ENCODE measurements around the gene TUBB4A. TPM values are rescaled to one million over a fixed set of nuclear protein-coding genes. Genes with fewer than 3 reads are reported as not detected.

Gene TUBB4A
- total and polyA plus RNA-seq, 9 of the 15 experiments (the other 6 are each of a cell fraction or from before 2014, with no cell fraction given): 0.14 to 7.0 (median 0.75) TPM

- peak; percentile 19; the same call in 1 of the 2 replicates for TF ChIP-seq SMARCE1 (IDR thresholded peaks at IDR 0.05)
- no peak for TF ChIP-seq MTA1 (IDR thresholded peaks at IDR 0.05; ENCODE audit: borderline replicate concordance)
- TF ChIP-seq USF1 (CRISPR knock-in tag; IDR thresholded peaks at IDR 0.05): 0 out of 2 replicates have a peak, but pooled peaks have one; percentile 20
- 0 out of 2 replicates have a peak, but pooled peaks have one; percentile 61 for TF ChIP-seq ZBTB33 (CRISPR knock-in tag; IDR thresholded peaks at IDR 0.05)
- TF ChIP-seq DPF2 (IDR thresholded peaks at IDR 0.05): peak; percentile 52; the same call in 1 of the 2 replicates
- no peak for TF ChIP-seq SIN3A (IDR thresholded peaks at IDR 0.05; ENCODE audit: borderline replicate concordance in 2 of 2, control insufficient read depth in 1 of 2, low read depth in 2 of 2, low read length in 2 of 2)
- TF ChIP-seq SRSF9 (IDR thresholded peaks at IDR 0.05; ENCODE audit: borderline replicate concordance, low read depth, low read length): no peak
- TF ChIP-seq MAZ (CRISPR knock-in tag; conservative IDR thresholded peaks at IDR 0.05 in 1 of 2, IDR thresholded peaks at IDR 0.05 in 1 of 2): peak in 1 of 2 experiments; percentile 13; a peak in 1 of 4 replicates
- no peak for TF ChIP-seq DNMT1 (IDR thresholded peaks at IDR 0.05)
- no peak for TF ChIP-seq FOXO4 (CRISPR knock-in tag; IDR thresholded peaks at IDR 0.05)
- no peak for TF ChIP-seq ZBTB5 (IDR thresholded peaks at IDR 0.05)
- TF ChIP-seq HDGF (IDR thresholded peaks at IDR 0.05): no peak
- TF ChIP-seq HLTF (IDR thresholded peaks at IDR 0.05): no peak
- no peak for TF ChIP-seq ZNF41 (CRISPR knock-in tag; conservative IDR thresholded peaks at IDR 0.05)
- TF ChIP-seq ATF7 (IDR thresholded peaks at IDR 0.05): 0 out of 2 replicates have a peak, but pooled peaks have one; percentile 41
- no peak for TF ChIP-seq SMAD1 (IDR thresholded peaks at IDR 0.05; ENCODE audit: low read depth, low read length, partially characterized antibody)
- TF ChIP-seq CHCHD3 (CRISPR knock-in tag; IDR thresholded peaks at IDR 0.05): no peak
- TF ChIP-seq ZEB2 (IDR thresholded peaks at IDR 0.05): no peak
- no peak for TF ChIP-seq FOXP4 (CRISPR knock-in tag; IDR thresholded peaks at IDR 0.05; ENCODE audit: borderline replicate concordance)
- TF ChIP-seq SMARCB1 (IDR thresholded peaks at IDR 0.05; ENCODE audit: insufficient read length, low read depth): no peak
Measured at GRCh38 chr19:6457958-6458694, 44.0 kb downstream of the TUBB4A start (continued).
